ENCODE measurements around the gene CHADL.

Gene CHADL

GRCh38 chr22:41284465-41284864 lies 43.7 kb upstream of the CHADL start:
- DNase-seq (ENCODE audit: low spot score), result no peak
- TF ChIP-seq, protein P1, sequence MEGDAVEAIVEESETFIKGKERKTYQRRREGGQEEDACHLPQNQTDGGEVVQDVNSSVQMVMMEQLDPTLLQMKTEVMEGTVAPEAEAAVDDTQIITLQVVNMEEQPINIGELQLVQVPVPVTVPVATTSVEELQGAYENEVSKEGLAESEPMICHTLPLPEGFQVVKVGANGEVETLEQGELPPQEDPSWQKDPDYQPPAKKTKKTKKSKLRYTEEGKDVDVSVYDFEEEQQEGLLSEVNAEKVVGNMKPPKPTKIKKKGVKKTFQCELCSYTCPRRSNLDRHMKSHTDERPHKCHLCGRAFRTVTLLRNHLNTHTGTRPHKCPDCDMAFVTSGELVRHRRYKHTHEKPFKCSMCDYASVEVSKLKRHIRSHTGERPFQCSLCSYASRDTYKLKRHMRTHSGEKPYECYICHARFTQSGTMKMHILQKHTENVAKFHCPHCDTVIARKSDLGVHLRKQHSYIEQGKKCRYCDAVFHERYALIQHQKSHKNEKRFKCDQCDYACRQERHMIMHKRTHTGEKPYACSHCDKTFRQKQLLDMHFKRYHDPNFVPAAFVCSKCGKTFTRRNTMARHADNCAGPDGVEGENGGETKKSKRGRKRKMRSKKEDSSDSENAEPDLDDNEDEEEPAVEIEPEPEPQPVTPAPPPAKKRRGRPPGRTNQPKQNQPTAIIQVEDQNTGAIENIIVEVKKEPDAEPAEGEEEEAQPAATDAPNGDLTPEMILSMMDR (IDR thresholded peaks at IDR 0.05; ENCODE audit: extremely low read depth, missing control alignments), result no peak

DNA sequence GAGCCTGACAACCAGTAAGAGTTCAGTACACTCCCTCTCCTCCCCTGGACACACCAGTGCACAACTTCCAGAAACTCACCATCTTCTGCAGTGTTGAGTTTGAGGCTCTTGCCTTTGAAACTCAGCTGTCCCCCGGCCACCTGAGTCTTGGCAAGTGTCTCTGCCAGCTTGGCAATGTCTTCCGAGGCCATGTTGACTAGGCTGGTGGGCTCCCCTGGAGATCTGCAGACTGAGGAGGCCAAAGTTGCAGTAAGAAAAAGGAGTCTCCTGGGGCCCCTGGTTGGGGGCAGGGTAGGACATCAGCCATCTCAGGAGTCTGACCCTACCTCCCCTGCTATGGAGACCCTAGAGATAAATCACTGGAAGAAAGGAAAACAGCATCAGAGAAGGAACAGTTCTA lies 40.1 kb upstream of the CHADL start:
- no peak for DNase-seq (ENCODE audit: low spot score)
- TF ChIP-seq, protein P1 (IDR thresholded peaks at IDR 0.05; ENCODE audit: extremely low read depth, missing control alignments), result no peak

DNA sequence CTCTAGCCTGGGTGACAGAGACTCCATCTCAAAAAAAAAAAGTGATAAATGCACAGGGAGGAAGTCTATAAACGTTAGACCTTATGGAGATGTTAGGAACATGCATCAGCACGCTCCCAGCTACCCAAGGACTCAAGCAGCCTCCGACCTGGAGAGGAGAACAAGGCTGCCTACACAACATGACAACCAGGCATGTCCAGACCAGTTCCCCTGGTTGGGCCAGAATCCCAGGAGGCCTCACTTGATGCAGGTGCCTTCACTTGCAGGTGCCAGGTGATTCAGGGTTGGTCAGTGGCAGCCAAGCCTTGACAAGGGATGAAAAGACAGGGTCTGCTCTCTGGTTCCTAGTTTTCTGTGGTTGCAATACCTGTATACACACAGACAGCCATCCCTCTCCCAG lies 39.3 kb upstream of the CHADL start:
- DNase-seq (ENCODE audit: low spot score), result no peak

DNA sequence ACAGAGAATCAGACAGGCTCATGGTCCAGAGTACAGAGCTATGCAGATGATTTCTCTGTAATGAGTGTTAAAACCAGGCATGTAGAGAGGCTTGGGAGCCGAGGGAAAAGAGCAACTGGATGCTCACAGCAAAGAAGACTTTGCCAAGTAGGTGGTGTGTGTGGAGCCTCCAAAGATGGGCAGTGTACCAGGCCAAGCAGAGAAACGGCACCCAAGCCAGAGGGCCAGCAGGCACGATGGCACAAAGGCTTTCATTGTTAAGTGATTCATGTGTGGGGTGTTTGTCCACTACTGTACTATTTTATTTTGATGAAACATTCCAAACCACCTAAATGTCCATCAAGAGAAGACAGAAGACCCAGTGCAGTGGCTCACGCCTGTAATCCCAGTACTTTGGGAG lies 34.1 kb upstream of the CHADL start:
- TF ChIP-seq, protein P1 (IDR thresholded peaks at IDR 0.05; ENCODE audit: extremely low read depth, missing control alignments), result no peak
- no peak for DNase-seq (ENCODE audit: low spot score)

More for the DNA sequence above, 39.3 kb upstream of the CHADL start:
- TF ChIP-seq, protein P1 (IDR thresholded peaks at IDR 0.05; ENCODE audit: extremely low read depth, missing control alignments), result no peak

DNA sequence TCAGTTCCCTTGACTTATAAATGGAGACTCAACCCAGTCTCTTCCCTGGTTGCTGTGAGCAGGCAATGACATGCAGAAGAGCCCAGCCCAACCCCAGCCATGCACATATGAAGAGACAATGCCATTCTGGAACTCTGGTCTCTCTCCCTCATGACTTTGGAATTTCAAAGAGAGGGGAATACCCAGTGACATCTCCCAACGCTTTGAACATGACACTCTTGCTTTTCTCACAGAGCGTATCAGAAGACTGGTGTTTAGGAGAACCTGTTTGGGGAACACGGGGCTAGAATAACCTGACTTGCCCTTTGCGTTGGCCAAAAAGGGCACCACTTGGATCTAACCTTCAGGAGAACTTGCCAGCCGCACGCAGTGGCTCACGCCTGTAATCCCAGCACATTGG lies 32.4 kb upstream of the CHADL start:
- TF ChIP-seq, protein P1 (IDR thresholded peaks at IDR 0.05; ENCODE audit: extremely low read depth, missing control alignments), result no peak
- DNase-seq (ENCODE audit: low spot score), result no peak

GRCh38 chr22:41271787-41272186 lies 31.1 kb upstream of the CHADL start:
- no peak for DNase-seq (ENCODE audit: low spot score)
- TF ChIP-seq, protein P1 (IDR thresholded peaks at IDR 0.05; ENCODE audit: extremely low read depth, missing control alignments), result no peak

- TF ChIP-seq, protein P1 (IDR thresholded peaks at IDR 0.05; ENCODE audit: extremely low read depth, missing control alignments), result no peak
These were observed 27.2 kb upstream of the CHADL start for GRCh38 chr22:41267958-41268357.

More at GRCh38 chr22:41267958-41268357, 27.2 kb upstream of the CHADL start:
- DNase-seq (ENCODE audit: low spot score), result no peak

Data from GM20000 (cell line).